Measurements from ENCODE around the gene BCR. TPM values are rescaled to one million over a fixed set of nuclear protein-coding genes. Genes with fewer than 3 reads are reported as not detected.

BCR gene
- total and polyA plus RNA-seq, 2 of the 4 experiments (the other 2 are of a cell fraction) = 28.9 to 44.6 TPM

GRCh38 chr22:23281406-23282088 lies 101.2 kb downstream of the BCR start:
- Histone ChIP-seq H2BK120ac (ENCODE audit: low read depth, low read length) (no peak overlapping the region), H3K23ac (ENCODE audit: low read depth, low read length) (no peak overlapping the region), H3K27me3 (ENCODE audit: control insufficient read depth, insufficient read depth, low read length) (no peaks in the 10 kb centered on the region), H3K4me1 (ENCODE audit: control insufficient read depth, insufficient read depth, low read length) (peaks cover 5% of the 10 kb centered on the region; the same call in 1 of the 2 replicates), H2AK5ac (ENCODE audit: low read depth, low read length) (peak overlapping the region; percentile 73; the same call in 1 of the 2 replicates), H3K9me1 (ENCODE audit: insufficient read depth, low read length) (0 out of 2 replicates have a peak, but pooled peaks cover 7% of the 10 kb centered on the region), H3K27ac (ENCODE audit: insufficient read depth, low read length) (no peak overlapping the region; the same call in 1 of the 2 replicates), H4K91ac (ENCODE audit: insufficient read depth, low read depth, low read length) (peak overlapping the region; percentile 33; the same call in 1 of the 2 replicates), H3K4ac (ENCODE audit: low read depth, low read length) (0 out of 2 replicates have a peak overlapping the region, but pooled peaks have one; percentile 44), H4K20me1 (ENCODE audit: insufficient read depth, low read length) (no peaks in the 10 kb centered on the region; the same call in 1 of the 2 replicates), H3K9ac (ENCODE audit: low read depth, low read length) (no peak overlapping the region), H3K56ac (ENCODE audit: extremely low read depth, insufficient read depth, low read length) (no peak overlapping the region), H4K5ac (ENCODE audit: low read depth, low read length) (no peak overlapping the region), H2AK9ac (replicated peaks; ENCODE audit: low read depth, low read length, poor library complexity) (peak overlapping the region; percentile 97), H3K18ac (ENCODE audit: low read depth, low read length) (no peak overlapping the region), H3K14ac (replicated peaks; ENCODE audit: low read depth, low read length) (0 out of 2 replicates have a peak overlapping the region, but pooled peaks have one; percentile 58), H2BK15ac (ENCODE audit: low read depth, low read length) (no peak overlapping the region), H2BK5ac (ENCODE audit: low read depth, low read length, poor library complexity, severe bottlenecking) (no peak overlapping the region), H3K79me1 (ENCODE audit: low read depth in 1 of 2, low read length in 2 of 2) (peaks cover 0 to 7% of the 10 kb centered on the region in 2 experiments; a peak in 1 of 4 replicates), H3K4me3 (ENCODE audit: insufficient read depth, low read depth, low read length) (no peak overlapping the region), H2AFZ (replicated peaks; ENCODE audit: low read length, poor library complexity) (peak overlapping the region; percentile 83), H2BK20ac (ENCODE audit: low read depth, low read length) (no peak overlapping the region), H4K8ac (ENCODE audit: low read depth in 2 of 2, low read length in 2 of 2) (peak overlapping the region in 1 of 2 experiments; percentile 34; a peak in 1 of 4 replicates), H3K4me2 (ENCODE audit: low read depth, low read length) (no peak overlapping the region), H3K9me3 (ENCODE audit: control insufficient read depth, insufficient read depth, low read length) (no peaks in the 10 kb centered on the region), H3K36me3 (ENCODE audit: control insufficient read depth, insufficient read depth, low read length) (peaks cover 38% of the 10 kb centered on the region)
- peak; percentile 95 for ATAC-seq (ENCODE audit: low read depth)
- in situ Hi-C loops (cut with MboI; ENCODE audit: low sequenced_read_pairs) (loop anchor here (25.0 kb wide), 1 partner anchor 319 kb away; no protein-coding TSS in a partner anchor), intact Hi-C loops (cut with micrococcal nuclease) (loop anchor here (1.0 to 5.0 kb wide), 3 partner anchors 103 to 324 kb away; no protein-coding TSS in a partner anchor), dilution Hi-C loops (cut with HindIII; ENCODE audit: low sequenced_read_pairs, unreplicated experiment) (no loop called here)
- DNase-seq = peak; percentile 67
- ChIA-PET POLR2A (ENCODE audit: unreplicated experiment) (no interaction called here), CTCF (interaction anchor here (0.6 to 1.6 kb wide), 12 partner anchors 9 to 124 kb away, joined by 3 to 18 read pairs (median 5); partner anchors contain the start of gene BCR)
- BruUV-seq (replicated peaks) = no TSS peak
- 100% methylated on average over 1 of the region's 21 CpGs; no CpG with 5 or more reads in 1 of the 2 experiments for WGBS, 2 experiments (ENCODE audit: extremely low coverage in 2 of 2, insufficient read length in 1 of 2)
- TF ChIP-seq CHD1 (IDR thresholded peaks at IDR 0.05; ENCODE audit: low read depth, low read length) = no peak
- TF ChIP-seq RAD21 (IDR thresholded peaks at IDR 0.05; ENCODE audit: low read length) = peak; percentile 96
- TF ChIP-seq MAFK (IDR thresholded peaks at IDR 0.05; ENCODE audit: low read depth, low read length) = no peak
- no peak for TF ChIP-seq RFX5 (IDR thresholded peaks at IDR 0.05; ENCODE audit: low read depth, low read length)
- TF ChIP-seq SMC3 (IDR thresholded peaks at IDR 0.05; ENCODE audit: low read depth, low read length) = peak; percentile 95
- TF ChIP-seq POLR2A (IDR thresholded peaks at IDR 0.05; ENCODE audit: low read depth, low read length) = 0 out of 2 replicates have a peak, but pooled peaks have one; percentile 50
- TF ChIP-seq NFE2L2 (IDR thresholded peaks at IDR 0.05; ENCODE audit: low read depth, low read length) = 0 out of 2 replicates have a peak, but pooled peaks have one; percentile 3
- TF ChIP-seq, protein P1, sequence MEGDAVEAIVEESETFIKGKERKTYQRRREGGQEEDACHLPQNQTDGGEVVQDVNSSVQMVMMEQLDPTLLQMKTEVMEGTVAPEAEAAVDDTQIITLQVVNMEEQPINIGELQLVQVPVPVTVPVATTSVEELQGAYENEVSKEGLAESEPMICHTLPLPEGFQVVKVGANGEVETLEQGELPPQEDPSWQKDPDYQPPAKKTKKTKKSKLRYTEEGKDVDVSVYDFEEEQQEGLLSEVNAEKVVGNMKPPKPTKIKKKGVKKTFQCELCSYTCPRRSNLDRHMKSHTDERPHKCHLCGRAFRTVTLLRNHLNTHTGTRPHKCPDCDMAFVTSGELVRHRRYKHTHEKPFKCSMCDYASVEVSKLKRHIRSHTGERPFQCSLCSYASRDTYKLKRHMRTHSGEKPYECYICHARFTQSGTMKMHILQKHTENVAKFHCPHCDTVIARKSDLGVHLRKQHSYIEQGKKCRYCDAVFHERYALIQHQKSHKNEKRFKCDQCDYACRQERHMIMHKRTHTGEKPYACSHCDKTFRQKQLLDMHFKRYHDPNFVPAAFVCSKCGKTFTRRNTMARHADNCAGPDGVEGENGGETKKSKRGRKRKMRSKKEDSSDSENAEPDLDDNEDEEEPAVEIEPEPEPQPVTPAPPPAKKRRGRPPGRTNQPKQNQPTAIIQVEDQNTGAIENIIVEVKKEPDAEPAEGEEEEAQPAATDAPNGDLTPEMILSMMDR (conservative IDR thresholded peaks at IDR 0.05; ENCODE audit: low read depth, low read length) = peak; percentile 95
- TF ChIP-seq MAZ (IDR thresholded peaks at IDR 0.05; ENCODE audit: borderline replicate concordance, low read depth, low read length) = 0 out of 2 replicates have a peak, but pooled peaks have one; percentile 53
- no peak for TF ChIP-seq BHLHE40 (IDR thresholded peaks at IDR 0.05; ENCODE audit: low read depth, low read length)

All from IMR-90 (cell line).